Measurements from ENCODE around the gene LRRC23. TPM values are rescaled to one million over a fixed set of nuclear protein-coding genes. Genes with fewer than 3 reads are reported as not detected.

The LRRC23 gene
- total RNA-seq, 4 donors from 2014 or later: 0.29 to 13.5 (median 10.6) TPM

GRCh38 chr12:6934110-6934509, 29.5 kb downstream of the LRRC23 start:
- H3K4me1 ChIP-seq: peaks cover 18 to 36% of the 10 kb centered on the region in 2 donors
- H3K4me3 ChIP-seq: no peak overlapping the region
- intact Hi-C loops (cut with DNase I; ENCODE audit: low total_unique reads): no loop called here
- H3K36me3 ChIP-seq: no peaks in the 10 kb centered on the region
- no peak for TF ChIP-seq CTCF (IDR thresholded peaks at IDR 0.05)
- no peak for TF ChIP-seq POLR2A (IDR thresholded peaks at IDR 0.05)
- H3K9me3 ChIP-seq: no peaks in the 10 kb centered on the region
- no peaks in the 10 kb centered on the region for H3K27me3 ChIP-seq
- peak overlapping the region; percentile 45 to 68 for H3K27ac ChIP-seq
- DNase-seq: peak in 1 of 2 donors; percentile 69

- Histone ChIP-seq H3K4me1 (peaks cover 18 to 32% of the 10 kb centered on the region in 2 donors), H3K27ac (peak overlapping the region; percentile 45 to 68), H3K4me3 (no peak overlapping the region), H3K9me3 (no peaks in the 10 kb centered on the region), H3K36me3 (no peaks in the 10 kb centered on the region), H3K27me3 (no peaks in the 10 kb centered on the region)
- DNase-seq: no peak
- TF ChIP-seq POLR2A (IDR thresholded peaks at IDR 0.05): no peak
- intact Hi-C loops (cut with DNase I; ENCODE audit: low total_unique reads): no loop called here
These were observed 31.0 kb downstream of the LRRC23 start for GRCh38 chr12:6935371-6936193.

GRCh38 chr12:6936194-6936635, 31.6 kb downstream of the LRRC23 start:
- Histone ChIP-seq H3K36me3 (no peaks in the 10 kb centered on the region), H3K27me3 (no peaks in the 10 kb centered on the region), H3K4me3 (no peak overlapping the region), H3K9me3 (no peaks in the 10 kb centered on the region), H3K27ac (peak overlapping the region; percentile 45 to 97), H3K4me1 (peaks cover 18 to 28% of the 10 kb centered on the region in 2 donors)
- no peak for DNase-seq
- TF ChIP-seq POLR2A (IDR thresholded peaks at IDR 0.05) (no peak), CTCF (IDR thresholded peaks at IDR 0.05) (no peak)
- intact Hi-C loops (cut with DNase I; ENCODE audit: low total_unique reads): no loop called here

GRCh38 chr12:6936636-6937480, 32.2 kb downstream of the LRRC23 start:
- Histone ChIP-seq H3K4me1 (peaks cover 18 to 28% of the 10 kb centered on the region in 2 donors), H3K27me3 (no peaks in the 10 kb centered on the region), H3K9me3 (no peaks in the 10 kb centered on the region), H3K4me3 (peak overlapping the region; percentile 64 to 66), H3K36me3 (no peaks in the 10 kb centered on the region), H3K27ac (peak overlapping the region; percentile 93 to 97)
- intact Hi-C loops (cut with DNase I; ENCODE audit: low total_unique reads): no loop called here
- peak in 1 of 2 donors; percentile 57 for DNase-seq
- TF ChIP-seq POLR2A (IDR thresholded peaks at IDR 0.05) (no peak), CTCF (IDR thresholded peaks at IDR 0.05) (no peak)

- no peaks in the 10 kb centered on the region for H3K9me3 ChIP-seq
- H3K4me3 ChIP-seq: peak overlapping the region; percentile 64 to 66
- TF ChIP-seq POLR2A (IDR thresholded peaks at IDR 0.05) (peak; percentile 55 to 75), CTCF (IDR thresholded peaks at IDR 0.05) (peak; percentile 91 to 98 (median 98))
- H3K36me3 ChIP-seq: no peaks in the 10 kb centered on the region
- H3K27me3 ChIP-seq: no peaks in the 10 kb centered on the region
- DNase-seq: peak; percentile 93
- H3K4me1 ChIP-seq: peaks cover 12 to 28% of the 10 kb centered on the region in 2 donors
- intact Hi-C loops (cut with DNase I; ENCODE audit: low total_unique reads): no loop called here
- peak overlapping the region; percentile 93 to 97 for H3K27ac ChIP-seq
These were observed 33.1 kb downstream of the LRRC23 start for GRCh38 chr12:6937481-6938352.
